ENCODE measurements around the gene CDH18.

Gene CDH18

GRCh38 chr5:20023686-20024180 is 35.7 kb upstream of the CDH18 start:
- DNase-seq (ENCODE audit: low read depth): no peak
- H3K4me3 ChIP-seq (ENCODE audit: low read depth, low read length): no peak overlapping the region
- no peak for TF ChIP-seq CTCF (IDR thresholded peaks at IDR 0.05; ENCODE audit: control insufficient read depth, extremely low read depth, insufficient read depth)

GRCh38 chr5:20020247-20020646 is 32.2 kb upstream of the CDH18 start:
- no peak for TF ChIP-seq CTCF (IDR thresholded peaks at IDR 0.05; ENCODE audit: control insufficient read depth, extremely low read depth, insufficient read depth)
- DNase-seq (ENCODE audit: low read depth): no peak
- H3K4me3 ChIP-seq (ENCODE audit: low read depth, low read length): no peak overlapping the region

GRCh38 chr5:20017021-20017420 is 29.0 kb upstream of the CDH18 start:
- TF ChIP-seq CTCF (IDR thresholded peaks at IDR 0.05; ENCODE audit: control insufficient read depth, extremely low read depth, insufficient read depth): no peak
- no peak overlapping the region for H3K4me3 ChIP-seq (ENCODE audit: low read depth, low read length)
- DNase-seq (ENCODE audit: low read depth): no peak

GRCh38 chr5:20000416-20000815 is 12.4 kb upstream of the CDH18 start:
- no peak for TF ChIP-seq CTCF (IDR thresholded peaks at IDR 0.05; ENCODE audit: control insufficient read depth, extremely low read depth, insufficient read depth)
- no peak for DNase-seq (ENCODE audit: low read depth)
- H3K4me3 ChIP-seq (ENCODE audit: low read depth, low read length): no peak overlapping the region

GRCh38 chr5:19988457-19988856 is 457 bp upstream of the CDH18 start:
- no peak for DNase-seq (ENCODE audit: low read depth)
- no peak for TF ChIP-seq CTCF (IDR thresholded peaks at IDR 0.05; ENCODE audit: control insufficient read depth, extremely low read depth, insufficient read depth)
- peak overlapping the region; percentile 42; the same call in 1 of the 2 replicates for H3K4me3 ChIP-seq (ENCODE audit: low read depth, low read length)

- no peak for DNase-seq (ENCODE audit: low read depth)
- TF ChIP-seq CTCF (IDR thresholded peaks at IDR 0.05; ENCODE audit: control insufficient read depth, extremely low read depth, insufficient read depth): no peak
- no peak overlapping the region for H3K4me3 ChIP-seq (ENCODE audit: low read depth, low read length)
Measured at GRCh38 chr5:19986806-19987205, 1.2 kb downstream of the CDH18 start.

GRCh38 chr5:19986031-19986619 is 1.9 kb downstream of the CDH18 start:
- no peak for DNase-seq (ENCODE audit: low read depth)
- TF ChIP-seq CTCF (IDR thresholded peaks at IDR 0.05; ENCODE audit: control insufficient read depth, extremely low read depth, insufficient read depth): no peak
- no peak overlapping the region for H3K4me3 ChIP-seq (ENCODE audit: low read depth, low read length)
